Cortex of kidney (tissue), 1 donor: ENCODE data around the gene MMAB.

Experiments
- DNase-seq: peaks from one replicate; lab custom pipeline; 2025; lab: John Stamatoyannopoulos, UW

The MMAB gene

GRCh38 chr12:109512608-109513007, 60.7 kb downstream of the MMAB start:
- no peak for DNase-seq

- no peak for DNase-seq
Observed at GRCh38 chr12:109510196-109510595, 63.1 kb downstream of the MMAB start.

- no peak for DNase-seq
Observed at GRCh38 chr12:109504068-109504467, 69.2 kb downstream of the MMAB start.
